IMR-90 (cell line): ENCODE results near the gene HORMAD1. TPM values are rescaled to one million over a fixed set of nuclear protein-coding genes. Genes with fewer than 3 reads are reported as not detected.

Experiments
- ATAC-seq: fragments of 200-7000 bp; cut with Tn5 transposase; 2 replicates; pipeline ENCODE4 v1.9.1; 2020; ENCODE audit warnings: low read depth, mild to moderate bottlenecking, moderate library complexity
- BruUV-seq: library from RNA; stranded (reverse); fragments of 400-500 nt; replicated peaks from 2 replicates; lab custom pipeline; 2021; lab: Mats Ljungman, UMichigan
- CTCF ChIA-PET: fragments of 300-600 bp; formaldehyde crosslinking; extraction: SDS; loops from one replicate; lab custom pipeline; 2021; ENCODE audit warnings: antibody characterized with exemption; lab: Yijun Ruan, JAX
- POLR2A ChIA-PET: fragments of 300-600 bp; sonication (Branson Sonifier 250); formaldehyde crosslinking; loops from one replicate; lab custom pipeline; 2022; ENCODE audit warnings: antibody characterized with exemption; ENCODE audit not compliant: unreplicated experiment; lab: Charles Lee
- DNase-seq: peaks from one replicate; pipeline ENCODE4 v3.0.0; 2013
- H2AFZ ChIP-seq: replicated peaks from 2 replicates; pipeline ENCODE3; 2013; ENCODE audit warnings: low read length, mild to moderate bottlenecking; ENCODE audit not compliant: poor library complexity
- H2AK5ac ChIP-seq: 2 replicates; pipeline ENCODE4 v1.6.1; 2013; ENCODE audit warnings: low read depth, low read length, inconsistent platforms
- H2AK9ac ChIP-seq: replicated peaks from 2 replicates; pipeline ENCODE3; 2013; ENCODE audit warnings: mild to moderate bottlenecking, low read depth, low read length, moderate library complexity; ENCODE audit not compliant: poor library complexity
- H2BK120ac ChIP-seq: 2 replicates; pipeline ENCODE4 v1.6.1; 2013; ENCODE audit warnings: low read depth, low read length, inconsistent platforms
- H2BK15ac ChIP-seq: 3 replicates; pipeline ENCODE4 v1.6.1; 2013; ENCODE audit warnings: low read depth, low read length, inconsistent platforms
- H2BK20ac ChIP-seq: 2 replicates; pipeline ENCODE4 v1.6.1; 2013; ENCODE audit warnings: low read depth, mild to moderate bottlenecking, inconsistent platforms, low read length, moderate library complexity
- H2BK5ac ChIP-seq: 2 replicates; pipeline ENCODE4 v1.6.1; 2013; ENCODE audit warnings: mild to moderate bottlenecking, low read depth, low read length, inconsistent platforms; ENCODE audit not compliant: poor library complexity, severe bottlenecking
- H3K14ac ChIP-seq: replicated peaks from 2 replicates; pipeline ENCODE4 v1.6.1; 2013; ENCODE audit warnings: low read depth, low read length, inconsistent platforms
- H3K18ac ChIP-seq: 2 replicates; pipeline ENCODE4 v1.6.1; 2013; ENCODE audit warnings: low read depth, low read length, control low read depth
- H3K23ac ChIP-seq: 2 replicates; pipeline ENCODE4 v1.6.1; 2013; ENCODE audit warnings: low read depth, low read length, inconsistent platforms
- H3K27ac ChIP-seq: 2 replicates; pipeline ENCODE4 v1.5.1; 2013; ENCODE audit warnings: mild to moderate bottlenecking, control low read depth, low read length; ENCODE audit not compliant: insufficient read depth
- H3K27me3 ChIP-seq: 2 replicates; pipeline ENCODE4 v1.6.1; 2013; ENCODE audit warnings: low read length; ENCODE audit not compliant: control insufficient read depth, insufficient read depth
- H3K36me3 ChIP-seq: 2 replicates; pipeline ENCODE4 v1.6.1; 2013; ENCODE audit warnings: low read length, mixed read lengths; ENCODE audit not compliant: control insufficient read depth, insufficient read depth
- H3K4ac ChIP-seq: 2 replicates; pipeline ENCODE4 v1.6.1; 2013; ENCODE audit warnings: low read depth, low read length, inconsistent platforms
- H3K4me1 ChIP-seq: 2 replicates; pipeline ENCODE4 v1.6.1; 2013; ENCODE audit warnings: low read length, mixed read lengths; ENCODE audit not compliant: control insufficient read depth, insufficient read depth
- H3K4me2 ChIP-seq: 2 replicates; pipeline ENCODE4 v1.6.1; 2013; ENCODE audit warnings: low read depth, mild to moderate bottlenecking, control low read depth, low read length, moderate library complexity
- H3K4me3 ChIP-seq: 2 replicates; pipeline ENCODE4 v1.5.1; 2013; ENCODE audit warnings: low read depth, mild to moderate bottlenecking, control low read depth, low read length, moderate library complexity; ENCODE audit not compliant: insufficient read depth
- H3K56ac ChIP-seq: 2 replicates; pipeline ENCODE4 v1.6.1; 2013; ENCODE audit warnings: low read length, inconsistent platforms; ENCODE audit not compliant: insufficient read depth; ENCODE audit errors: extremely low read depth
- H3K79me1 ChIP-seq, 2 experiments: 2 replicates each; pipeline ENCODE4 v1.6.1; 2013; ENCODE audit warnings: low read length in 2 of 2, inconsistent platforms in 1 of 2, low read depth in 1 of 2
- H3K9ac ChIP-seq: 2 replicates; pipeline ENCODE4 v1.6.1; 2013; ENCODE audit warnings: low read depth, low read length, control low read depth
- H3K9me1 ChIP-seq: 2 replicates; pipeline ENCODE4 v1.6.1; 2013; ENCODE audit warnings: low read length, inconsistent platforms; ENCODE audit not compliant: insufficient read depth
- H3K9me3 ChIP-seq: 2 replicates; pipeline ENCODE4 v1.6.1; 2013; ENCODE audit warnings: low read length; ENCODE audit not compliant: control insufficient read depth, insufficient read depth
- H4K20me1 ChIP-seq: 2 replicates; pipeline ENCODE4 v1.6.1; 2013; ENCODE audit warnings: low read length, inconsistent platforms; ENCODE audit not compliant: insufficient read depth
- H4K5ac ChIP-seq: 2 replicates; pipeline ENCODE4 v1.6.1; 2013; ENCODE audit warnings: mild to moderate bottlenecking, low read depth, low read length, control low read depth
- H4K8ac ChIP-seq, 2 experiments: 2 replicates each; pipeline ENCODE4 v1.6.1; 2013; ENCODE audit warnings: low read depth in 2 of 2, low read length in 2 of 2, control low read depth in 1 of 2, inconsistent platforms in 1 of 2
- H4K91ac ChIP-seq: 2 replicates; pipeline ENCODE4 v1.6.1; 2013; ENCODE audit warnings: low read depth, low read length, inconsistent platforms; ENCODE audit not compliant: insufficient read depth
- CHD1 ChIP-seq: IDR thresholded peaks from 2 replicates; pipeline ENCODE4 v1.6.1; 2012; ENCODE audit warnings: low read depth, low read length, improper control_type of control experiment
- MAFK ChIP-seq: IDR thresholded peaks from 2 replicates; pipeline ENCODE4 v1.6.1; 2012; ENCODE audit warnings: low read depth, low read length, improper control_type of control experiment
- RFX5 ChIP-seq: IDR thresholded peaks from 2 replicates; pipeline ENCODE4 v1.8.0; 2012; ENCODE audit warnings: low read depth, mild to moderate bottlenecking, low read length, moderate library complexity
- SMC3 ChIP-seq: fragments of 150-350 bp; IDR thresholded peaks from 2 replicates; pipeline ENCODE4 v1.6.1; 2016; ENCODE audit warnings: low read depth, mild to moderate bottlenecking, antibody characterized with exemption, low read length, moderate library complexity
- WGBS, 2 experiments: methylation state at CpG; one replicate each; pipeline versions ENCODE4 v1.1.5 to v1.1.7; 2013; ENCODE audit warnings: missing lambda C conversion rate in 2 of 2; ENCODE audit not compliant: insufficient read length in 1 of 2; ENCODE audit errors: extremely low coverage in 2 of 2; 5-methylcytosine and 5-hydroxymethylcytosine counted together
- dilution Hi-C: fragments of 300-500 bp; cut with HindIII; formaldehyde crosslinking; loops from one replicate; pipeline ENCODE4 v1.14.3; 2018; ENCODE audit warnings: low sequenced_read_pairs; ENCODE audit not compliant: unreplicated experiment
- in situ Hi-C: fragments of 300-500 bp; cut with MboI; formaldehyde crosslinking; loops from 3 replicates; pipeline ENCODE4 v1.14.3; 2019; ENCODE audit warnings: low sequenced_read_pairs, inconsistent platforms, mixed read lengths
- intact Hi-C: fragments of 100-400 bp; cut with micrococcal nuclease; formaldehyde crosslinking; loops from 2 replicates; pipeline ENCODE4 v1.10.0; 2022
- polyA plus RNA-seq, 3 experiments: library from polyadenylated mRNA; depleted of rRNA; stranded (reverse); fragments of >200 nt; gene quantifications; 2 replicates each; pipeline ENCODE4 v1.2.3, GENCODE V29; 2012; ENCODE audit warnings: low replicate concordance in 1 of 3
- total RNA-seq: library from RNA; depleted of rRNA; stranded (reverse); fragments of >200 nt; gene quantifications from 2 replicates; pipeline ENCODE4 v1.2.3, GENCODE V29; 2012
- TF ChIP-seq, protein P1 (sequence below): fragments of 150-350 bp; IDR thresholded peaks from 2 replicates; pipeline ENCODE4 v1.6.1; 2016; ENCODE audit warnings: low read depth, mild to moderate bottlenecking, low read length, moderate library complexity, borderline replicate concordance
- TF ChIP-seq, protein P2 (sequence below): conservative IDR thresholded peaks from 2 replicates; pipeline ENCODE4 v1.5.1; 2012; ENCODE audit warnings: mild to moderate bottlenecking, low read depth, low read length, improper control_type of control experiment

HORMAD1 gene
- total and polyA plus RNA-seq, 2 of the 4 experiments (the other 2 are of a cell fraction) = not detected

DNA sequence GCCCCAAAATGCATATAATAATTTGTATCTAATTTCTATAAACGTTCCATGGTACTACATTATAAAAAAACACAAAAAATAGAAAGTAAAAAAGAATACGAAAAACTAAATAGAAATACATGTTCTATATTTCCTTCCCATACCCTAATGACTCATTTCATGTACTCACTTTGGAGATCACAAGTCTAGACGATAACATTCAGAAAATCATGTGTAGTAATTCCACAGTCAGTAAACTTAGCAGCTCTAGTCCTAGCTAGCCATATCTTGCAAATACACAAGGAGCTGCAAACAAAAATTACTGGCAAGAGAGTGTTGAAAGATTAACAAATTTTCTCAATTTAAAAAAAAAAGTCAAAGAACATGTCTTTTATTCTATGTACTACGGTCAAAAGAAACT is 25.1 kb downstream of the HORMAD1 start:
- no TSS peak for BruUV-seq
- no CpG with 5 or more reads among the region's 4 CpGs for WGBS, 2 experiments
- dilution Hi-C loops = no loop called here

More for the DNA sequence above, 25.1 kb downstream of the HORMAD1 start:
- no peak overlapping the region for H4K91ac ChIP-seq
- H2BK20ac ChIP-seq = no peak overlapping the region
- peaks cover 0 to 19% of the 10 kb centered on the region in 2 experiments; a peak in 3 of 4 replicates for H3K79me1 ChIP-seq
- ATAC-seq = no peak
- no peak overlapping the region for H3K14ac ChIP-seq
- no peak overlapping the region for H4K8ac ChIP-seq
- POLR2A ChIA-PET = no interaction called here
- no peak overlapping the region for H2AK9ac ChIP-seq
- H2BK5ac ChIP-seq = no peak overlapping the region
- no peak overlapping the region for H3K4ac ChIP-seq
- no peak overlapping the region for H4K5ac ChIP-seq
- H2BK120ac ChIP-seq = no peak overlapping the region
- in situ Hi-C loops = no loop called here
- H3K9me3 ChIP-seq = no peaks in the 10 kb centered on the region
- H3K27ac ChIP-seq = no peak overlapping the region
- intact Hi-C loops = loop anchor here (5.0 kb wide), 1 partner anchor 133 kb away; no protein-coding TSS in a partner anchor
- H3K9me1 ChIP-seq = no peaks in the 10 kb centered on the region
- CTCF ChIA-PET = interaction anchor here (1.2 kb wide), 1 partner anchor 135 kb away, joined by 3 read pairs; no protein-coding TSS in a partner anchor
- H2BK15ac ChIP-seq = no peak overlapping the region
- no peak for TF ChIP-seq CHD1
- TF ChIP-seq RFX5 = no peak
- TF ChIP-seq, protein P1, sequence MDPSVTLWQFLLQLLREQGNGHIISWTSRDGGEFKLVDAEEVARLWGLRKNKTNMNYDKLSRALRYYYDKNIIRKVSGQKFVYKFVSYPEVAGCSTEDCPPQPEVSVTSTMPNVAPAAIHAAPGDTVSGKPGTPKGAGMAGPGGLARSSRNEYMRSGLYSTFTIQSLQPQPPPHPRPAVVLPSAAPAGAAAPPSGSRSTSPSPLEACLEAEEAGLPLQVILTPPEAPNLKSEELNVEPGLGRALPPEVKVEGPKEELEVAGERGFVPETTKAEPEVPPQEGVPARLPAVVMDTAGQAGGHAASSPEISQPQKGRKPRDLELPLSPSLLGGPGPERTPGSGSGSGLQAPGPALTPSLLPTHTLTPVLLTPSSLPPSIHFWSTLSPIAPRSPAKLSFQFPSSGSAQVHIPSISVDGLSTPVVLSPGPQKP = no peak
- TF ChIP-seq, protein P2, sequence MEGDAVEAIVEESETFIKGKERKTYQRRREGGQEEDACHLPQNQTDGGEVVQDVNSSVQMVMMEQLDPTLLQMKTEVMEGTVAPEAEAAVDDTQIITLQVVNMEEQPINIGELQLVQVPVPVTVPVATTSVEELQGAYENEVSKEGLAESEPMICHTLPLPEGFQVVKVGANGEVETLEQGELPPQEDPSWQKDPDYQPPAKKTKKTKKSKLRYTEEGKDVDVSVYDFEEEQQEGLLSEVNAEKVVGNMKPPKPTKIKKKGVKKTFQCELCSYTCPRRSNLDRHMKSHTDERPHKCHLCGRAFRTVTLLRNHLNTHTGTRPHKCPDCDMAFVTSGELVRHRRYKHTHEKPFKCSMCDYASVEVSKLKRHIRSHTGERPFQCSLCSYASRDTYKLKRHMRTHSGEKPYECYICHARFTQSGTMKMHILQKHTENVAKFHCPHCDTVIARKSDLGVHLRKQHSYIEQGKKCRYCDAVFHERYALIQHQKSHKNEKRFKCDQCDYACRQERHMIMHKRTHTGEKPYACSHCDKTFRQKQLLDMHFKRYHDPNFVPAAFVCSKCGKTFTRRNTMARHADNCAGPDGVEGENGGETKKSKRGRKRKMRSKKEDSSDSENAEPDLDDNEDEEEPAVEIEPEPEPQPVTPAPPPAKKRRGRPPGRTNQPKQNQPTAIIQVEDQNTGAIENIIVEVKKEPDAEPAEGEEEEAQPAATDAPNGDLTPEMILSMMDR = no peak
- TF ChIP-seq MAFK = no peak
- no peak for TF ChIP-seq SMC3
- H3K4me1 ChIP-seq = no peaks in the 10 kb centered on the region
- H4K20me1 ChIP-seq = no peaks in the 10 kb centered on the region
- H3K9ac ChIP-seq = no peak overlapping the region
- H3K18ac ChIP-seq = no peak overlapping the region
- no peak overlapping the region for H2AK5ac ChIP-seq
- no peak overlapping the region for H3K4me2 ChIP-seq
- DNase-seq = peak; percentile 12
- H3K36me3 ChIP-seq = peaks cover 6% of the 10 kb centered on the region; the same call in 1 of the 2 replicates
- H3K4me3 ChIP-seq = no peak overlapping the region
- H3K27me3 ChIP-seq = no peaks in the 10 kb centered on the region
- no peak overlapping the region for H3K56ac ChIP-seq
- H3K23ac ChIP-seq = no peak overlapping the region
- no peak overlapping the region for H2AFZ ChIP-seq
